ENCODE results near the gene CEP41. TPM values are rescaled to one million over a fixed set of nuclear protein-coding genes. Genes with fewer than 3 reads are reported as not detected.

Gene CEP41
- polyA plus RNA-seq, 3 donors = 2.9 to 8.5 (median 7.2) TPM

GRCh38 chr7:130393841-130394411 is 46.9 kb downstream of the CEP41 start:
- TF ChIP-seq, protein P1, sequence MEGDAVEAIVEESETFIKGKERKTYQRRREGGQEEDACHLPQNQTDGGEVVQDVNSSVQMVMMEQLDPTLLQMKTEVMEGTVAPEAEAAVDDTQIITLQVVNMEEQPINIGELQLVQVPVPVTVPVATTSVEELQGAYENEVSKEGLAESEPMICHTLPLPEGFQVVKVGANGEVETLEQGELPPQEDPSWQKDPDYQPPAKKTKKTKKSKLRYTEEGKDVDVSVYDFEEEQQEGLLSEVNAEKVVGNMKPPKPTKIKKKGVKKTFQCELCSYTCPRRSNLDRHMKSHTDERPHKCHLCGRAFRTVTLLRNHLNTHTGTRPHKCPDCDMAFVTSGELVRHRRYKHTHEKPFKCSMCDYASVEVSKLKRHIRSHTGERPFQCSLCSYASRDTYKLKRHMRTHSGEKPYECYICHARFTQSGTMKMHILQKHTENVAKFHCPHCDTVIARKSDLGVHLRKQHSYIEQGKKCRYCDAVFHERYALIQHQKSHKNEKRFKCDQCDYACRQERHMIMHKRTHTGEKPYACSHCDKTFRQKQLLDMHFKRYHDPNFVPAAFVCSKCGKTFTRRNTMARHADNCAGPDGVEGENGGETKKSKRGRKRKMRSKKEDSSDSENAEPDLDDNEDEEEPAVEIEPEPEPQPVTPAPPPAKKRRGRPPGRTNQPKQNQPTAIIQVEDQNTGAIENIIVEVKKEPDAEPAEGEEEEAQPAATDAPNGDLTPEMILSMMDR (IDR thresholded peaks at IDR 0.05) = no peak
- DNase-seq = peak in 2 of 3 donors; percentile 26 to 38
- Histone ChIP-seq H3K27me3 (ENCODE audit: control insufficient read depth in 2 of 2, insufficient read depth in 2 of 2, low read length in 2 of 2) (no peaks in the 10 kb centered on the region), H3K9me3 (replicated peaks in 1 of 2; ENCODE audit: control insufficient read depth in 1 of 2, insufficient read depth in 1 of 2, low read length in 2 of 2) (no peaks in the 10 kb centered on the region), H2AFZ (ENCODE audit: insufficient read depth, low read depth, low read length, poor library complexity, severe bottlenecking) (peak overlapping the region; percentile 60), H3K4me2 (replicated peaks; ENCODE audit: extremely low read depth, low read length, poor library complexity, severe bottlenecking) (peak overlapping the region; percentile 58), H3K79me2 (ENCODE audit: insufficient read depth, low read length) (no peaks in the 10 kb centered on the region), H3K27ac (ENCODE audit: low read depth in 1 of 2, low read length in 2 of 2) (no peak overlapping the region), H3K4me1 (ENCODE audit: control insufficient read depth in 1 of 2, insufficient read depth in 2 of 2, low read length in 2 of 2) (peaks cover 19 to 21% of the 10 kb centered on the region in 2 donors), H3K4me3 (replicated peaks in 1 of 3; ENCODE audit: low read depth in 2 of 3, low read length in 3 of 3) (peak overlapping the region in 1 of 3 experiments; percentile 38), H4K20me1 (ENCODE audit: insufficient read depth, low read length) (no peaks in the 10 kb centered on the region), H3K36me3 (replicated peaks in 1 of 2; ENCODE audit: control insufficient read depth in 1 of 2, insufficient read depth in 2 of 2, low read length in 2 of 2) (no peaks in the 10 kb centered on the region), H3K9ac (ENCODE audit: insufficient read depth, low read length, poor library complexity, severe bottlenecking) (no peak overlapping the region)
- H3K4me1 Mint-ChIP-seq = peaks cover 28% of the 10 kb centered on the region
- H3K9me3 Mint-ChIP-seq = peaks cover 0 to 1% (median 0%) of the 10 kb centered on the region in 7 donors
- H3K27me3 Mint-ChIP-seq (ENCODE audit: low read depth in 3 of 3) = peaks cover 0 to 2% (median 0%) of the 10 kb centered on the region in 3 donors
- peak overlapping the region; percentile 25 to 86 for H3K4me3 Mint-ChIP-seq
- intact Hi-C loops (cut with micrococcal nuclease) = no loop called here
- 14% methylated on average over 8 of the region's 10 CpGs for WGBS (ENCODE audit: insufficient coverage)
- H3K36me3 Mint-ChIP-seq = peaks cover 0 to 3% of the 10 kb centered on the region in 2 donors
- peak overlapping the region in 1 of 7 donors; percentile 31 for H3K27ac Mint-ChIP-seq

GRCh38 chr7:130393101-130393561 is 47.7 kb downstream of the CEP41 start:
- Histone ChIP-seq H3K4me1 (ENCODE audit: control insufficient read depth in 1 of 2, insufficient read depth in 2 of 2, low read length in 2 of 2) (peaks cover 11 to 15% of the 10 kb centered on the region in 2 donors), H3K27ac (ENCODE audit: low read depth in 1 of 2, low read length in 2 of 2) (no peak overlapping the region), H3K27me3 (ENCODE audit: control insufficient read depth in 2 of 2, insufficient read depth in 2 of 2, low read length in 2 of 2) (no peaks in the 10 kb centered on the region), H3K9ac (ENCODE audit: insufficient read depth, low read length, poor library complexity, severe bottlenecking) (no peak overlapping the region), H3K36me3 (replicated peaks in 1 of 2; ENCODE audit: control insufficient read depth in 1 of 2, insufficient read depth in 2 of 2, low read length in 2 of 2) (no peaks in the 10 kb centered on the region), H3K9me3 (replicated peaks in 1 of 2; ENCODE audit: control insufficient read depth in 1 of 2, insufficient read depth in 1 of 2, low read length in 2 of 2) (no peaks in the 10 kb centered on the region), H3K79me2 (ENCODE audit: insufficient read depth, low read length) (no peaks in the 10 kb centered on the region), H4K20me1 (ENCODE audit: insufficient read depth, low read length) (no peaks in the 10 kb centered on the region), H3K4me2 (replicated peaks; ENCODE audit: extremely low read depth, low read length, poor library complexity, severe bottlenecking) (no peak overlapping the region), H3K4me3 (replicated peaks in 1 of 3; ENCODE audit: low read depth in 2 of 3, low read length in 3 of 3) (no peak overlapping the region), H2AFZ (ENCODE audit: insufficient read depth, low read depth, low read length, poor library complexity, severe bottlenecking) (no peak overlapping the region)
- peaks cover 0 to 5% of the 10 kb centered on the region in 2 donors for H3K36me3 Mint-ChIP-seq
- DNase-seq = no peak
- H3K27me3 Mint-ChIP-seq (ENCODE audit: low read depth in 3 of 3) = peaks cover 0 to 2% (median 0%) of the 10 kb centered on the region in 3 donors
- H3K27ac Mint-ChIP-seq = no peak overlapping the region
- H3K9me3 Mint-ChIP-seq = peaks cover 0 to 5% (median 2%) of the 10 kb centered on the region in 7 donors
- H3K4me3 Mint-ChIP-seq = no peak overlapping the region
- 62% methylated on average over 2 of the region's 5 CpGs for whole genome bisulfite sequencing (ENCODE audit: insufficient coverage)
- peaks cover 21% of the 10 kb centered on the region for H3K4me1 Mint-ChIP-seq
- TF ChIP-seq, protein P1 (IDR thresholded peaks at IDR 0.05) = no peak
- intact Hi-C loops (cut with micrococcal nuclease) = no loop called here

Measured in CD14-positive monocyte (primary cell).